Activated CD8-positive, alpha-beta memory T cell treated with anti-CD3 and anti-CD28 coated beads, Interleukin-2, amount 10 ng/mL, durations not matched to agents 7 days and 5 days (primary cell): ENCODE measurements around the gene CRADD. TPM values are rescaled to one million over a fixed set of nuclear protein-coding genes. Genes with fewer than 3 reads are reported as not detected.
A peak's percentile ranks its signal among the peaks of the same experiment; 100 is the strongest.
"Not testable (repeated sequence)": the region's sequence is repeated elsewhere in the genome, so short reads cannot be mapped to it uniquely, and the experiment has no call there.

ENCODE experiments used
- ATAC-seq: fragments of 150-1000 bp; cut with Tn5 transposase; one replicate; pipeline ENCODE4 v1.10.0; 2021; ENCODE audit warnings: moderate library complexity
- CTCF ChIA-PET: fragments of 350-600 bp; sonication (Branson Sonifier 250); formaldehyde crosslinking; loops from one replicate; lab custom pipeline; 2021; ENCODE audit warnings: antibody characterized with exemption; lab: Charles Lee
- DNase-seq: peaks from one replicate; pipeline ENCODE4 v3.0.0-alpha.2; 2020
- H3K27ac Mint-ChIP-seq: one replicate; pipeline ENCODE4 v1.8.0; 2021; ENCODE audit warnings: mild to moderate bottlenecking, mixed read lengths
- H3K27me3 Mint-ChIP-seq: one replicate; pipeline ENCODE4 v1.8.0; 2021; ENCODE audit warnings: mixed read lengths
- H3K36me3 Mint-ChIP-seq: one replicate; pipeline ENCODE4 v1.8.0; 2021; ENCODE audit warnings: mild to moderate bottlenecking, mixed read lengths
- H3K4me1 Mint-ChIP-seq: one replicate; pipeline ENCODE4 v1.8.0; 2021; ENCODE audit warnings: mixed read lengths
- H3K4me3 Mint-ChIP-seq: one replicate; pipeline ENCODE4 v1.8.0; 2021; ENCODE audit warnings: mild to moderate bottlenecking, moderate library complexity, mixed read lengths
- H3K9me3 Mint-ChIP-seq: one replicate; pipeline ENCODE4 v1.8.0; 2022; ENCODE audit warnings: low read depth, mixed read lengths
- total RNA-seq, 2 experiments: library from RNA; stranded (reverse); gene quantifications; one replicate each; pipeline ENCODE4 v1.2.3, GENCODE V29; 2021

CRADD gene
- 10 to 100 TPM; 10.8 to 13.1 TPM for total RNA-seq

GRCh38 chr12:93677195-93678064, at the start of gene CRADD:
Gene CRADD, plus strand, starts transcription at chr12:93677375.
- peak; percentile 95 for ATAC-seq
- H3K4me1 Mint-ChIP-seq = peaks cover 37% of the 10 kb centered on the region
- no peaks in the 10 kb centered on the region for H3K9me3 Mint-ChIP-seq
- peaks cover 12% of the 10 kb centered on the region for H3K27me3 Mint-ChIP-seq
- peaks cover 5% of the 10 kb centered on the region for H3K36me3 Mint-ChIP-seq
- H3K4me3 Mint-ChIP-seq = peak within 1 kb of the TSS; percentile 96
- CTCF ChIA-PET = interaction anchor here (0.6 to 1.8 kb wide), 6 partner anchors 64 to 425 kb away, joined by 3 to 8 read pairs (median 3); no protein-coding TSS in a partner anchor
- peak within 1 kb of the TSS; percentile 100 for H3K27ac Mint-ChIP-seq
- DNase-seq = peak; percentile 93

GRCh38 chr12:93632383-93632782, 44.8 kb upstream of the CRADD start:
- DNase-seq (no peak), ATAC-seq (no peak)
- Mint-ChIP-seq H3K4me1 (no peaks in the 10 kb centered on the region), H3K4me3 (no peak overlapping the region), H3K36me3 (peaks cover 2% of the 10 kb centered on the region), H3K27ac (no peak overlapping the region), H3K27me3 (peaks cover 15% of the 10 kb centered on the region), H3K9me3 (peaks cover 8% of the 10 kb centered on the region)
- CTCF ChIA-PET = no interaction called here

GRCh38 chr12:93634416-93634815, 42.8 kb upstream of the CRADD start:
- ATAC-seq = no peak
- Mint-ChIP-seq H3K4me1 (no peaks in the 10 kb centered on the region), H3K27me3 (peaks cover 33% of the 10 kb centered on the region), H3K36me3 (peaks cover 2% of the 10 kb centered on the region), H3K4me3 (no peak overlapping the region), H3K27ac (no peak overlapping the region), H3K9me3 (peaks cover 8% of the 10 kb centered on the region)
- CTCF ChIA-PET = no interaction called here
- DNase-seq = no peak

GRCh38 chr12:93636708-93637107, 40.5 kb upstream of the CRADD start:
- DNase-seq (no peak), ATAC-seq (no peak)
- Mint-ChIP-seq H3K27ac (no peak overlapping the region), H3K4me1 (no peaks in the 10 kb centered on the region), H3K4me3 (no peak overlapping the region), H3K27me3 (peaks cover 33% of the 10 kb centered on the region), H3K36me3 (peaks cover 2% of the 10 kb centered on the region), H3K9me3 (peaks cover 6% of the 10 kb centered on the region)
- CTCF ChIA-PET = no interaction called here

GRCh38 chr12:93638095-93638494, 39.1 kb upstream of the CRADD start:
- Mint-ChIP-seq H3K4me1 (no peaks in the 10 kb centered on the region), H3K4me3 (no peak overlapping the region), H3K27ac (no peak overlapping the region), H3K9me3 (no peaks in the 10 kb centered on the region), H3K27me3 (peaks cover 33% of the 10 kb centered on the region), H3K36me3 (no peaks in the 10 kb centered on the region)
- DNase-seq (no peak), ATAC-seq (no peak)
- CTCF ChIA-PET = no interaction called here

- Mint-ChIP-seq H3K27me3 (peaks cover 36% of the 10 kb centered on the region), H3K4me3 (no peak overlapping the region), H3K4me1 (no peaks in the 10 kb centered on the region), H3K27ac (no peak overlapping the region), H3K36me3 (no peaks in the 10 kb centered on the region), H3K9me3 (no peaks in the 10 kb centered on the region)
- ATAC-seq (no peak), DNase-seq (no peak)
- CTCF ChIA-PET = no interaction called here
Measured at GRCh38 chr12:93638954-93639353, 38.2 kb upstream of the CRADD start.

- Mint-ChIP-seq H3K4me1 (no peaks in the 10 kb centered on the region), H3K4me3 (no peak overlapping the region), H3K27ac (no peak overlapping the region), H3K27me3 (peaks cover 39% of the 10 kb centered on the region), H3K9me3 (no peaks in the 10 kb centered on the region), H3K36me3 (no peaks in the 10 kb centered on the region)
- DNase-seq (no peak), ATAC-seq (no peak)
- CTCF ChIA-PET = no interaction called here
Measured at GRCh38 chr12:93639406-93639805, 37.8 kb upstream of the CRADD start.

- H3K36me3 Mint-ChIP-seq, DNase-seq, H3K4me3 Mint-ChIP-seq, CTCF ChIA-PET, H3K9me3 Mint-ChIP-seq, H3K27ac Mint-ChIP-seq, H3K4me1 Mint-ChIP-seq: not testable (repeated sequence)
- peak; percentile 53 for ATAC-seq
- peaks cover 43% of the 10 kb centered on the region for H3K27me3 Mint-ChIP-seq
Measured at GRCh38 chr12:93641380-93641779, 35.8 kb upstream of the CRADD start.

- ATAC-seq = no peak
- H3K4me1 Mint-ChIP-seq = no peaks in the 10 kb centered on the region
- no peak overlapping the region for H3K4me3 Mint-ChIP-seq
- CTCF ChIA-PET = no interaction called here
- H3K36me3 Mint-ChIP-seq = no peaks in the 10 kb centered on the region
- H3K9me3 Mint-ChIP-seq = no peaks in the 10 kb centered on the region
- H3K27me3 Mint-ChIP-seq = peaks cover 33% of the 10 kb centered on the region
- DNase-seq = no peak
- H3K27ac Mint-ChIP-seq = no peak overlapping the region
Measured at GRCh38 chr12:93642751-93643150, 34.4 kb upstream of the CRADD start.

GRCh38 chr12:93645702-93646101, 31.5 kb upstream of the CRADD start:
- Mint-ChIP-seq H3K4me3 (no peak overlapping the region), H3K9me3 (no peaks in the 10 kb centered on the region), H3K27ac (no peak overlapping the region), H3K4me1 (no peaks in the 10 kb centered on the region), H3K36me3 (no peaks in the 10 kb centered on the region), H3K27me3 (peaks cover 16% of the 10 kb centered on the region)
- CTCF ChIA-PET = no interaction called here
- DNase-seq = no peak
- no peak for ATAC-seq

GRCh38 chr12:93650626-93651025, 26.5 kb upstream of the CRADD start:
- H3K27ac Mint-ChIP-seq = no peak overlapping the region
- H3K4me1 Mint-ChIP-seq = no peaks in the 10 kb centered on the region
- ATAC-seq = no peak
- no peaks in the 10 kb centered on the region for H3K36me3 Mint-ChIP-seq
- no peaks in the 10 kb centered on the region for H3K9me3 Mint-ChIP-seq
- H3K4me3 Mint-ChIP-seq = no peak overlapping the region
- no peak for DNase-seq
- H3K27me3 Mint-ChIP-seq = peaks cover 2% of the 10 kb centered on the region
- CTCF ChIA-PET = no interaction called here

GRCh38 chr12:93653079-93653478, 24.1 kb upstream of the CRADD start:
- CTCF ChIA-PET = no interaction called here
- H3K4me1 Mint-ChIP-seq = no peaks in the 10 kb centered on the region
- H3K27me3 Mint-ChIP-seq = no peaks in the 10 kb centered on the region
- H3K36me3 Mint-ChIP-seq = no peaks in the 10 kb centered on the region
- no peak overlapping the region for H3K27ac Mint-ChIP-seq
- ATAC-seq (no peak), DNase-seq (no peak)
- H3K9me3 Mint-ChIP-seq = no peaks in the 10 kb centered on the region
- no peak overlapping the region for H3K4me3 Mint-ChIP-seq

GRCh38 chr12:93653712-93654111, 23.5 kb upstream of the CRADD start:
- CTCF ChIA-PET = no interaction called here
- Mint-ChIP-seq H3K4me1 (no peaks in the 10 kb centered on the region), H3K36me3 (no peaks in the 10 kb centered on the region), H3K27me3 (no peaks in the 10 kb centered on the region), H3K27ac (no peak overlapping the region), H3K9me3 (no peaks in the 10 kb centered on the region), H3K4me3 (no peak overlapping the region)
- ATAC-seq (no peak), DNase-seq (no peak)

- Mint-ChIP-seq H3K27me3 (no peaks in the 10 kb centered on the region), H3K9me3 (no peaks in the 10 kb centered on the region), H3K4me3 (no peak overlapping the region), H3K27ac (no peak overlapping the region), H3K36me3 (no peaks in the 10 kb centered on the region), H3K4me1 (no peaks in the 10 kb centered on the region)
- ATAC-seq (no peak), DNase-seq (no peak)
- CTCF ChIA-PET = no interaction called here
Measured at GRCh38 chr12:93654421-93654820, 22.8 kb upstream of the CRADD start.
